ENCODE data around the gene ILDR1. TPM values are rescaled to one million over a fixed set of nuclear protein-coding genes. Genes with fewer than 3 reads are reported as not detected.
A peak's percentile ranks its signal among the peaks of the same experiment; 100 is the strongest.

ILDR1 gene
- total and polyA plus RNA-seq, 10 of the 15 experiments (the other 5 are each of a cell fraction or from before 2014, with no cell fraction given): 1.3 to 12.0 (median 7.0) TPM

GRCh38 chr3:122021811-122022401 lies at the start of gene ILDR1 (continued):
- no peak for TF ChIP-seq CEBPZ (IDR thresholded peaks at IDR 0.05; ENCODE audit: low read depth, low read length)
- TF ChIP-seq BHLHE40 (IDR thresholded peaks at IDR 0.05; ENCODE audit: borderline replicate concordance in 1 of 2, low read depth in 2 of 2, low read length in 1 of 2): peak in 1 of 2 experiments; percentile 80; a peak in 2 of 4 replicates
- TF ChIP-seq NFIC (IDR thresholded peaks at IDR 0.05; ENCODE audit: low read depth, low read length): no peak
- TF ChIP-seq EP300 (IDR thresholded peaks at IDR 0.05; ENCODE audit: borderline replicate concordance in 1 of 2, control insufficient read depth in 1 of 2, low read depth in 2 of 2, low read length in 2 of 2): no peak
- TF ChIP-seq SP1 (IDR thresholded peaks at IDR 0.05; ENCODE audit: low read depth, low read length): no peak
- no peak for TF ChIP-seq BCL11A (IDR thresholded peaks at IDR 0.05; ENCODE audit: low read depth, low read length)
- no peak for TF ChIP-seq MYC (IDR thresholded peaks at IDR 0.05; ENCODE audit: insufficient read depth, insufficient read length, insufficient replicate concordance, low read length, severe bottlenecking)
- no peak for TF ChIP-seq FOXK2 (IDR thresholded peaks at IDR 0.05)
